ENCODE data around the gene SCGB1A1.

SCGB1A1 gene

DNA sequence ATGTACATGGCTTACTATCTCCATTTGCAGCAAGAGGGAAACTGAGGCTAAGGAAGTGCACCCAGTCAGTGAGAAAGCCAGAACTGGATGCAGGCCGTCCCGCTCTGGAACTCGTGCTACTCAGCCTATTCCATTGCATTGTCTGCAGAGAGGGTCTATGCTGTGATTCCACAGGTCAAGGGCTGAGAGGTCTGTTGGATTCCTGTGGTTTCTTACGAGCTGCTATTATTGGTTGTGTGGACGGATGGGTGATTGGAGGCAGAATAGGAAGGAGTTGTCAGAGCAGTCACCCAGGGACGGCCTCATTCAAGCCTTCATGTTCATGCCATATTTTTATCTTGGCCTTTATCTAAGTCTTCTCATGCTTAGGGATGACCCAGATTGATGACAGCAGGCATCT is 33.4 kb downstream of the SCGB1A1 start:
- no peak for DNase-seq (ENCODE audit: low read depth in 2 of 2)
- TF ChIP-seq, protein P1, sequence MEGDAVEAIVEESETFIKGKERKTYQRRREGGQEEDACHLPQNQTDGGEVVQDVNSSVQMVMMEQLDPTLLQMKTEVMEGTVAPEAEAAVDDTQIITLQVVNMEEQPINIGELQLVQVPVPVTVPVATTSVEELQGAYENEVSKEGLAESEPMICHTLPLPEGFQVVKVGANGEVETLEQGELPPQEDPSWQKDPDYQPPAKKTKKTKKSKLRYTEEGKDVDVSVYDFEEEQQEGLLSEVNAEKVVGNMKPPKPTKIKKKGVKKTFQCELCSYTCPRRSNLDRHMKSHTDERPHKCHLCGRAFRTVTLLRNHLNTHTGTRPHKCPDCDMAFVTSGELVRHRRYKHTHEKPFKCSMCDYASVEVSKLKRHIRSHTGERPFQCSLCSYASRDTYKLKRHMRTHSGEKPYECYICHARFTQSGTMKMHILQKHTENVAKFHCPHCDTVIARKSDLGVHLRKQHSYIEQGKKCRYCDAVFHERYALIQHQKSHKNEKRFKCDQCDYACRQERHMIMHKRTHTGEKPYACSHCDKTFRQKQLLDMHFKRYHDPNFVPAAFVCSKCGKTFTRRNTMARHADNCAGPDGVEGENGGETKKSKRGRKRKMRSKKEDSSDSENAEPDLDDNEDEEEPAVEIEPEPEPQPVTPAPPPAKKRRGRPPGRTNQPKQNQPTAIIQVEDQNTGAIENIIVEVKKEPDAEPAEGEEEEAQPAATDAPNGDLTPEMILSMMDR (IDR thresholded peaks at IDR 0.05; ENCODE audit: low read depth, low read length), result no peak
- no peak overlapping the region for H3K4me3 ChIP-seq (replicated peaks in 1 of 2; ENCODE audit: low read depth in 2 of 2, low read length in 2 of 2)

DNA sequence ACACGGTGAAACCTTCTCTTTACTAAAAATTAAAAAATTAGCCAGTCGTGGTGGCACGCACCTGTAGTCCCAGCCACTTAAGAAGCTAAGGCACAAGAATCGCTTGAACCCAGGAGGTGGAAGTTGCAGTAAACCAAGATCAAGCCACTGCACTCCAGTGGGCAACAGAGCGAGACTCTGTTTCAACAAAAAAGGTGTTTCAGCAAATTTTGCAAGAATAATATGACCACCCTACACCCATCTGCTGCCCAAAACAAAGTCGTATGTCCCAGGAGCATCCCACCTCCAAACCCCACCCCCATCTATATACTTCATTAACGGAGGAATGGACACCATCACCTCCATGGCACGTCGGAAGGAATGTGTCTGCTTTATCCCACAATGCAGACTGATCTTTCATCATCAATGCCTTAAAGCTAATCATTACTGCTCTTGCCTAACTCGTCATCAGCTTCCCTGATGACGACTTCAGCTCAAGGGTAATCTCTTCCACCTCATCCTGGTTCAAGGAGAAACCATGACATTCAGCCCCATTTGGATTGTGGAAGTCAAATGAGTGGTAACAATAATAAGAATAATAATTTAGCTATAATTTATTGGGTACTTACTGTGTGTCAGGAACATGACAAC is 34.1 kb downstream of the SCGB1A1 start:
- no peak overlapping the region for H3K4me3 ChIP-seq (replicated peaks in 1 of 2; ENCODE audit: low read depth in 2 of 2, low read length in 2 of 2)
- TF ChIP-seq, protein P1 (IDR thresholded peaks at IDR 0.05; ENCODE audit: low read depth, low read length), result no peak
- DNase-seq (ENCODE audit: low read depth in 2 of 2), result no peak

DNA sequence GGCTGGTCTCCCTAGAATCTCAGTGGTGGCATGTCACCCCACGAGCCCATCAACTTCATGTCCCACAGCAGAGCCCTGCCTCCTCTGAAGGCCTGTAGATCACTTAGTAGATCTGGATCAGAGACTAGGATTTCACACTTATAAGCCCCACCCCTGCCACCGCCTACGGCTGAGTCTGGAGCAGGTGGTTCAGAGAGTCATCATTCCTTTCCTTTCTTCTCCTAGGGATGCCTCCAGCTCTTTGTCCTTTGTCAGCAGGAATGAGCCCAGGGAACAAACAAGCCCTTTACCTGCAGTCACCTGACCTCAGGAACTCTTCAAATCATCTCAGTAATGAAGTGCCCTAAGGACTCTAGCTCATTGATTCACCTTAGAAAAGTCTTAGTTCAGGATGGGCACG is 37.8 kb downstream of the SCGB1A1 start:
- DNase-seq (ENCODE audit: low read depth in 2 of 2), result no peak
- TF ChIP-seq, protein P1 (IDR thresholded peaks at IDR 0.05; ENCODE audit: low read depth, low read length), result no peak
- no peak overlapping the region for H3K4me3 ChIP-seq (replicated peaks in 1 of 2; ENCODE audit: low read depth in 2 of 2, low read length in 2 of 2)

DNA sequence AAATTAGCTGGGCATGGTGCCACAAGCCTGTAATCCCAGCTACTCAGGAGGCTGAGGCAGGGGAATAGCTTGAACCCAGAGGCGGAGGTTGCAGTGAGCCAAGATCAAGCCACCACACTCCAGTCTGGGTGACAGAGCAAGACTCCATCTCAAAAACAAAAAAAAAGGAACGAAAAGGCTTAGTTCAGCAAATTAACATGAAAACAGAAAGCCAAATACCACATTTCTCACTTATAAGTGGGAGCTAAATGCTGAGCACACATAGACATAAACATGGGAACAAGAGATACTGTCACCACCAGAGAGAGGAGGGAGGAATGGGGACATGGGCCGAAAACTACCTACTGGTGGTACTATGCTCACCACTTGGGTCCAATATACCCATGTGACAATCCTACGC is 38.6 kb downstream of the SCGB1A1 start:
- no peak for DNase-seq (ENCODE audit: low read depth in 2 of 2)
- TF ChIP-seq, protein P1 (IDR thresholded peaks at IDR 0.05; ENCODE audit: low read depth, low read length), result no peak
- H3K4me3 ChIP-seq (replicated peaks in 1 of 2; ENCODE audit: low read depth in 2 of 2, low read length in 2 of 2), result no peak overlapping the region

DNA sequence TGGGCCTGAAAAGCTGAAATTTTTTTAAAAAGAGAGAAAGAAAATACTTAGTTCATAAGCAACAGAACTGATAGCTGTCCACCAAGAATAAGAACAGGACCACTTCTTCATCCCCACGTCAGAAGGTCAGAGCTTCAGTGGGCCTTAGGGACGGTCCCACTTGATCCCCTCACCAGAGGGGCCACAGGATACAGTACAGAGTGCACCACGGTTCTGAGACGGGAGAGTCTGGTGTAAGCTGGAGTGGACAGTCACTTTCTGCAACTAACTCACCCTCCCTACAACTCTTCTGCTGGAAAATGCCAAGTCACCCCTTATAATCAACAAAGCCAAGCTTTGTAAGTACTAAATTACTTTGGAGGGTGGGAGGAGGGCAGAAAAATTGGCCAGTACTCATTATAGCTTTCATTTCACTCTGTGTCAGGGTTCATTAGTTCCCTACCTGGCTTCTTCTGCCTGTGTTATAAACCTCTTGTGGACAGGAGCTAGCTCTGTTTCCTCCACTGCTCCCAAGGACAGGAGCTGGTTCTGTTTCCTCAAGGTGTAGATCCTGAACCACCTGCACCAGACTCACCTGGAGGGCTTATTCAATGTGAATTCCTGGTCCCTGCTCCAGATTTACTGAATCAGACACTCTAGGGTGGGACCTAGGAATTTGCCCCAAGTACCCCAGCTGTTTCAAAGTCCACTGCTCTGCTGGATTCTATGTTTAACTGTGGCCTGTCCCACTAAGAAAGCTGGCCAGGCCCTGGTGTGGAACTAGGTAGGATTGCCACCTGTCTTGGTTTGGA is 39.6 kb downstream of the SCGB1A1 start:
- peak in 1 of 2 donors; percentile 30 for DNase-seq (ENCODE audit: low read depth in 2 of 2)
- no peak overlapping the region for H3K4me3 ChIP-seq (replicated peaks in 1 of 2; ENCODE audit: low read depth in 2 of 2, low read length in 2 of 2)
- TF ChIP-seq, protein P1 (IDR thresholded peaks at IDR 0.05; ENCODE audit: low read depth, low read length), result no peak

DNA sequence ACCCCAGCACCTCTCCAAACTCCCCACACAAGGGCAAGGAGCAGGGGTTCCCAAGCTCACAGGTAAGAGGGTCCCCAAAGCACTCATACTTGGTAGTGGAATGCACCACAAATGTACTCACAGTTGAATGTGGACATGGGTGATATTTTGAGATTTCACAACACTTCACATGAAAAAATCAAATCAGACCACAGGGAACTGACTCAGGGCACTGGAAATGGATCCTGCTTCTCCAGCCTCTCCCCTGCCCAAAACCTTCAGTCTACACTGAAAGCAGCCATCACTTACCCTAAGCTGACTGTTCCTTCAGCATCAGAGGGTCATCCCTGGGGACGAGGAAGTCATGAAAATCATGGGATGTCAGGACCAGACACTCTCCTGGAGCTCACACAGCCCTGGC is 40.2 kb downstream of the SCGB1A1 start:
- TF ChIP-seq, protein P1 (IDR thresholded peaks at IDR 0.05; ENCODE audit: low read depth, low read length), result no peak
- peak; percentile 28 to 30 for DNase-seq (ENCODE audit: low read depth in 2 of 2)

More for the DNA sequence above, 40.2 kb downstream of the SCGB1A1 start:
- no peak overlapping the region for H3K4me3 ChIP-seq (replicated peaks in 1 of 2; ENCODE audit: low read depth in 2 of 2, low read length in 2 of 2)
